ENCODE results near the gene BAHCC1. TPM values are rescaled to one million over a fixed set of nuclear protein-coding genes. Genes with fewer than 3 reads are reported as not detected.

BAHCC1 gene
- polyA plus RNA-seq, 1 donor from 2014 or later, result 14.2 TPM

DNA sequence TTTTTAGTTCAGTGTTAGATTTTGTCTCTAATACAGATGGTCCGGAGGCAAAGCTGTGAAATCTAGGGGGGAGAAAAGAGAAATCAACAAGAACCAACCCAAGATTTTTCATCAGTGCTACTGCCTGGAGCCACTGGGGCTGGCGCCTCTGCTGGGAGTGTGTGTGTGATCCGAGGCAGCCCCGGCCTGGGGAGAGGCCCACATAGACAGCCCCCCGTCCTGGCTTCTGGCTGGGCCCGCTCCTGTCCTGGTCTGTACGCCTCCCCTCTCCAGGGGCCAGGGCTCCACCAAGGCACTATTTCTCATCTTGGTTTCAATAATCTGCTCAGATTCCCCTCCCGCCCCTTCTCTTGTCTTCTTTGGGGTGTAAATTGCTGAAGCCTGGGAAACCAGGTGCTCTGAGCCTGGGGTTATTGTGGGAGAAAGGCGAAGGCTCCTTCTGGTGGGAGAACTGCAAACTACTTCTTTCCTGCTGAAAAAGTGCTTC lies 7.8 kb downstream of the BAHCC1 start:
- H3K9ac ChIP-seq (ENCODE audit: low read length), result peak overlapping the region; percentile 19
- no peak overlapping the region for H2AFZ ChIP-seq (ENCODE audit: low read depth, low read length)
- no peaks in the 10 kb centered on the region for H3F3A ChIP-seq (ENCODE audit: insufficient read depth, low read length, poor library complexity, severe bottlenecking)
- no peaks in the 10 kb centered on the region for H4K20me1 ChIP-seq (ENCODE audit: insufficient read depth)
- no peak overlapping the region for H3K4me2 ChIP-seq (ENCODE audit: low read length)
- no peaks in the 10 kb centered on the region for H3K9me2 ChIP-seq (ENCODE audit: insufficient read depth, low read length)
- peaks cover 93% of the 10 kb centered on the region for H3K79me2 ChIP-seq (replicated peaks; ENCODE audit: insufficient read depth, low read length)
- H3K4me3 ChIP-seq (ENCODE audit: low read length), result peak overlapping the region; percentile 85
- no peak for TF ChIP-seq POLR2AphosphoS5 (IDR thresholded peaks at IDR 0.05)
- TF ChIP-seq, protein P1, sequence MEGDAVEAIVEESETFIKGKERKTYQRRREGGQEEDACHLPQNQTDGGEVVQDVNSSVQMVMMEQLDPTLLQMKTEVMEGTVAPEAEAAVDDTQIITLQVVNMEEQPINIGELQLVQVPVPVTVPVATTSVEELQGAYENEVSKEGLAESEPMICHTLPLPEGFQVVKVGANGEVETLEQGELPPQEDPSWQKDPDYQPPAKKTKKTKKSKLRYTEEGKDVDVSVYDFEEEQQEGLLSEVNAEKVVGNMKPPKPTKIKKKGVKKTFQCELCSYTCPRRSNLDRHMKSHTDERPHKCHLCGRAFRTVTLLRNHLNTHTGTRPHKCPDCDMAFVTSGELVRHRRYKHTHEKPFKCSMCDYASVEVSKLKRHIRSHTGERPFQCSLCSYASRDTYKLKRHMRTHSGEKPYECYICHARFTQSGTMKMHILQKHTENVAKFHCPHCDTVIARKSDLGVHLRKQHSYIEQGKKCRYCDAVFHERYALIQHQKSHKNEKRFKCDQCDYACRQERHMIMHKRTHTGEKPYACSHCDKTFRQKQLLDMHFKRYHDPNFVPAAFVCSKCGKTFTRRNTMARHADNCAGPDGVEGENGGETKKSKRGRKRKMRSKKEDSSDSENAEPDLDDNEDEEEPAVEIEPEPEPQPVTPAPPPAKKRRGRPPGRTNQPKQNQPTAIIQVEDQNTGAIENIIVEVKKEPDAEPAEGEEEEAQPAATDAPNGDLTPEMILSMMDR (IDR thresholded peaks at IDR 0.05; ENCODE audit: poor library complexity, severe bottlenecking), result no peak
- TF ChIP-seq EP300 (conservative IDR thresholded peaks at IDR 0.05; ENCODE audit: poor library complexity, severe bottlenecking), result no peak
- no peak for TF ChIP-seq EZH2 (IDR thresholded peaks at IDR 0.05; ENCODE audit: borderline replicate concordance, insufficient read depth, low read length, poor library complexity, severe bottlenecking)
- TF ChIP-seq RAD21 (conservative IDR thresholded peaks at IDR 0.05), result no peak
- TF ChIP-seq MXI1 (conservative IDR thresholded peaks at IDR 0.05; ENCODE audit: poor library complexity, severe bottlenecking), result no peak
- TF ChIP-seq, protein P2, sequence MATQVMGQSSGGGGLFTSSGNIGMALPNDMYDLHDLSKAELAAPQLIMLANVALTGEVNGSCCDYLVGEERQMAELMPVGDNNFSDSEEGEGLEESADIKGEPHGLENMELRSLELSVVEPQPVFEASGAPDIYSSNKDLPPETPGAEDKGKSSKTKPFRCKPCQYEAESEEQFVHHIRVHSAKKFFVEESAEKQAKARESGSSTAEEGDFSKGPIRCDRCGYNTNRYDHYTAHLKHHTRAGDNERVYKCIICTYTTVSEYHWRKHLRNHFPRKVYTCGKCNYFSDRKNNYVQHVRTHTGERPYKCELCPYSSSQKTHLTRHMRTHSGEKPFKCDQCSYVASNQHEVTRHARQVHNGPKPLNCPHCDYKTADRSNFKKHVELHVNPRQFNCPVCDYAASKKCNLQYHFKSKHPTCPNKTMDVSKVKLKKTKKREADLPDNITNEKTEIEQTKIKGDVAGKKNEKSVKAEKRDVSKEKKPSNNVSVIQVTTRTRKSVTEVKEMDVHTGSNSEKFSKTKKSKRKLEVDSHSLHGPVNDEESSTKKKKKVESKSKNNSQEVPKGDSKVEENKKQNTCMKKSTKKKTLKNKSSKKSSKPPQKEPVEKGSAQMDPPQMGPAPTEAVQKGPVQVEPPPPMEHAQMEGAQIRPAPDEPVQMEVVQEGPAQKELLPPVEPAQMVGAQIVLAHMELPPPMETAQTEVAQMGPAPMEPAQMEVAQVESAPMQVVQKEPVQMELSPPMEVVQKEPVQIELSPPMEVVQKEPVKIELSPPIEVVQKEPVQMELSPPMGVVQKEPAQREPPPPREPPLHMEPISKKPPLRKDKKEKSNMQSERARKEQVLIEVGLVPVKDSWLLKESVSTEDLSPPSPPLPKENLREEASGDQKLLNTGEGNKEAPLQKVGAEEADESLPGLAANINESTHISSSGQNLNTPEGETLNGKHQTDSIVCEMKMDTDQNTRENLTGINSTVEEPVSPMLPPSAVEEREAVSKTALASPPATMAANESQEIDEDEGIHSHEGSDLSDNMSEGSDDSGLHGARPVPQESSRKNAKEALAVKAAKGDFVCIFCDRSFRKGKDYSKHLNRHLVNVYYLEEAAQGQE (IDR thresholded peaks at IDR 0.05; ENCODE audit: borderline replicate concordance), result no peak
- no peak for TF ChIP-seq SMC3 (conservative IDR thresholded peaks at IDR 0.05; ENCODE audit: poor library complexity)
- no peak for TF ChIP-seq TAF1 (IDR thresholded peaks at IDR 0.05; ENCODE audit: low read depth)
- no peaks in the 10 kb centered on the region for H3K27me3 ChIP-seq (ENCODE audit: insufficient read depth, low read depth, low read length)
- H3K9me3 ChIP-seq (ENCODE audit: low read length), result no peaks in the 10 kb centered on the region
- no peaks in the 10 kb centered on the region for H3K36me3 ChIP-seq (ENCODE audit: insufficient read depth, low read length)
- no peak overlapping the region for H3K27ac ChIP-seq (ENCODE audit: low read length)

DNA sequence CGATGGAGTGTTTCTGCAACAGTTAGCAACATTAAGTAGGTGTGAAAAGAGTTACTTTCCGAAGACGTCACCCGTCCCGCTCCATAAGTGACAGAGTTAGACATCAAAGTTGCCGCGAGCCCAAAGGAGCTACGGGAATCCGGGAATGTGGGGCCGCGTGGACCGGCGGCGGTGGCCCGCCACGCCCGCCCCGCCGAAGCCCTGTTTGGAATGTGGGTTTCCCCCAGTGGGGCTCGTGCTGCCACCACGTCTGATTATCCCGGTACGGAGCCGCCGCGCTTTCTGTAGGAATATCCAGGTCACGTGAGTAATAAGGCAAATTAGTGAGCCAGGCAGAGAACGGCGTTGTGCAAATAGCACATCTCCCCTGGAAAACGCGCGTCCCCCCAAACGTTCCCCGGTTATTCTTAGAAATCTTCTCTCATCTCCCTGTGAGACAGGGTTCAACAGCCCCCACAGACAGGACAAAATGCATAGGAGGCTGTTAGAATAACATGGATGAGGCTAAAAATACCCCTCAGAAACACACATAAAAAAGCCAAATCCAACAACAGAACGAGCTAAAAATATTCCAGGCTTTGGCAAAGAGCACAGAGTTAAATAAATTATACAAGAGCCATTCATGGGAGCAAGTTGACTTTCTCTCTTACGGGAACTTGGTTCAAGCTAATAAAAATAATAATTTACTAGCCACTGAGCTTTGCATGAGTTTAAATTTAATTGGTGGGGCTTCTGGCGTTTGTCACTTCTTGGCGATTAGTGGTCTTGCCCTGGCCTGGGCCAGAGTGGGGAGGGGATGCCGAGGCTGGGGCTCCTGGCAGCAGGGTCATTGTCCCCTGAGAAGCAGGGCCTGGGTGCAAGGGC lies 8.6 kb downstream of the BAHCC1 start:
- no peaks in the 10 kb centered on the region for H3K27me3 ChIP-seq (ENCODE audit: insufficient read depth, low read depth, low read length)
- H3K9me3 ChIP-seq (ENCODE audit: low read length), result no peaks in the 10 kb centered on the region
- no peaks in the 10 kb centered on the region for H3K36me3 ChIP-seq (ENCODE audit: insufficient read depth, low read length)
- H3K4me3 ChIP-seq (ENCODE audit: low read length), result peak overlapping the region; percentile 11
- no peaks in the 10 kb centered on the region for H3K9me2 ChIP-seq (ENCODE audit: insufficient read depth, low read length)
- H3K4me2 ChIP-seq (ENCODE audit: low read length), result no peak overlapping the region
- TF ChIP-seq MXI1 (conservative IDR thresholded peaks at IDR 0.05; ENCODE audit: poor library complexity, severe bottlenecking) (no peak), TAF1 (IDR thresholded peaks at IDR 0.05; ENCODE audit: low read depth) (no peak)
- peak overlapping the region; percentile 3 for H3K27ac ChIP-seq (ENCODE audit: low read length)
- H4K20me1 ChIP-seq (ENCODE audit: insufficient read depth), result no peaks in the 10 kb centered on the region
- H2AFZ ChIP-seq (ENCODE audit: low read depth, low read length), result no peak overlapping the region
- no peak overlapping the region for H3K9ac ChIP-seq (ENCODE audit: low read length)
- no peaks in the 10 kb centered on the region for H3F3A ChIP-seq (ENCODE audit: insufficient read depth, low read length, poor library complexity, severe bottlenecking)
- H3K79me2 ChIP-seq (replicated peaks; ENCODE audit: insufficient read depth, low read length), result peaks cover 92% of the 10 kb centered on the region
